GM19397 (cell line): ENCODE data around the gene SCAPER.
"Not testable (repeated sequence)": the region's sequence is repeated elsewhere in the genome, so short reads cannot be mapped to it uniquely, and the experiment has no call there.

Experiments
- ATAC-seq: cut with Tn5 transposase; IDR thresholded peaks from one replicate; pipeline ENCODE4 v1.9.1; 2021; ENCODE audit warnings: mild to moderate bottlenecking, moderate library complexity; ENCODE audit not compliant: unreplicated experiment

Gene SCAPER

DNA sequence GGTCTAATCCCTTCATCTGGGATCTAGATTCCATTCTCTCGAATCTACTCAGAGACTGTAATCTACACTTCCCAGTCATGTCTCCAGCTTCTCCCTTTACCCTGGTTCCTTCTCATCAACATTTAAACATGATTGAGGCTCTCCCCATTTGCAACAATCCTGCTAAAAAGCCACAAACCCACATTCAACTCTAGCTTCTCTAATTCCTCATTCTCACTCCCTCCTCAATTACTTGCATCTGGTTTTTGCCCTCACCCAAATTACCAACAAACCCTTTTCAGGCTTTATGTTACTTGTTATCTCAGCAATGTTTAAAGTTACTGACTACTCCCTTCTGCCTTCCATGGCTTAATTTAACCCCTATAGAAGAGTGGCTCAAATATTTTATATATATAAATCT is 605.4 kb downstream of the SCAPER start:
- no peak for ATAC-seq

DNA sequence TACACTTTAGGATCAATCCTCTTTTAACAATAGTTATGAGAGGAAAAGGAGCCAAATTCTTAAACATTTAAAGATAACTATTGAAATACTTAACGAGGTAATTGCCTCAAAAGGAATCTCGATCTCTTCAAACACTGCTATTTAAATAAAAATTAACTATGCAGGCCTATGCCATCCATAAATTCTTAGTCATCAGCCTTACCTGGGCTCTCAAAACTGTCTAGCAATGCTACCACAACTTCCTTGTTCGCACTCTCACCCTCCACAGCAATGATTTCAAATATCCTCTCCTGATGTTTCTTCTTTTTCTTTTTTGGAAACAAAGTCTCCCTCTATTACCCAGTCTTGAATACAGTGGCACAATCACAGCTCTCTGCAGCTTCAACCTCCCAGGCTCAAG is 606.2 kb downstream of the SCAPER start:
- no peak for ATAC-seq

DNA sequence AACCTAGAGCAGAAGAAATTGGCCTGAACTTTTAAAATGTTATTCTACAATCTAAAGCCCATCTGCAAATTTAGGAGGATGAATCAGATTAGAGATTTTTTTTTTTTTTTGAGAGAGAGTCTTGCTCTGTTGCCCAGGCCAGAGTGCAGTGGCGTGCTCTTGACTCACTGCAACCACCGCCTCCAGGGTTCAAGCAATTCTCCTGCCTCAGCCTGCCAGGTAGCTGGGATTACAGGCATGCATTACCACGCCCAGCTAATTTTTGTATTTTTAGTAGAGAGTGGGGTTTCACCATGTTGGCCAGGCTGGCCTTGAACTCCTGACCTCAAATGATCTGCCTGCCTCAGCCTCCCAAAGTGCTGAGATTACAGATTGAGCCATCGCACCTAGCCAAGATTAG is 607.2 kb downstream of the SCAPER start:
- ATAC-seq, result not testable (repeated sequence)
